Uterus (tissue), 2 donors: ENCODE measurements around the gene SASH1.

Experiments used
- POLR2A ChIP-seq, 2 donors: fragments of 450-650 bp; IDR thresholded peaks; one replicate each; pipeline ENCODE4 v1.6.1; 2016; ENCODE audit warnings: antibody characterized with exemption in 2 of 2, mild to moderate bottlenecking in 1 of 2, moderate library complexity in 1 of 2
- TF ChIP-seq, protein P1 (sequence below), 4 experiments: fragments of 200-600 bp in 2 of 4; fragments of 450-650 bp in 2 of 4; sonication (generic) in 2 of 4; IDR thresholded peaks; one replicate each; pipeline ENCODE4 v1.5.1; 2016 to 2019; ENCODE audit warnings: antibody characterized with exemption in 4 of 4, mild to moderate bottlenecking in 2 of 4, moderate library complexity in 1 of 4

DNA sequence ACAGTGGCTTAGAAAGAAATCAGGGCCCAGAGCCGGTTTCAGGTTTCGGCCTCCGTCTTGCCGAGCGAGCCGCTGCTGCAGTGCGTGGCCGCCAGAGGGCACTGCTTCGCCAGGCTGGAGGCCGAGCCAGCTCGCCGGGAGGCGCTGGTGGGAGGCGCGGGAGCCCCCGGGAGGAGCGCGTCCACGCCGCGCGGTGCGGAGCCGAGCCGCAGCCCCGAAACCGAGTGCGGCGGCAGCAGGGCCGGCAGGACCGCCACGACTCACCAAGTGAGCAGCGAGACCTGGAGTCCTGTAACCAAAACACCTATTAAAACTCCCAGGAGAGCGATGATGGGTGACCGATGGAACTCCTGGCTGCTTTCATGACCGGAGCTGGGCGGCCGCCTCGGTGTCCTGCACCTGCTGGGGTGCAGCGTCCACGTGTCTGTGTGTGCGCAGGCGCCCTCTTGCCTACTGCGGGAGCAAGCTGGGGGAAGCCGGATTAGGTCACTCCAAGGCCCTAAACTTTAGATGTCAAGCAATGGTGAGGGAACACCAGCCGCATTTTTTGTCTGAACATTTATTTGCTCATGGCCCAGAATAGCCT lies 217.3 kb downstream of the SASH1 start:
- peak in 1 of 2 donors; percentile 15 for TF ChIP-seq POLR2A (IDR thresholded peaks at IDR 0.05)
- TF ChIP-seq, protein P1, sequence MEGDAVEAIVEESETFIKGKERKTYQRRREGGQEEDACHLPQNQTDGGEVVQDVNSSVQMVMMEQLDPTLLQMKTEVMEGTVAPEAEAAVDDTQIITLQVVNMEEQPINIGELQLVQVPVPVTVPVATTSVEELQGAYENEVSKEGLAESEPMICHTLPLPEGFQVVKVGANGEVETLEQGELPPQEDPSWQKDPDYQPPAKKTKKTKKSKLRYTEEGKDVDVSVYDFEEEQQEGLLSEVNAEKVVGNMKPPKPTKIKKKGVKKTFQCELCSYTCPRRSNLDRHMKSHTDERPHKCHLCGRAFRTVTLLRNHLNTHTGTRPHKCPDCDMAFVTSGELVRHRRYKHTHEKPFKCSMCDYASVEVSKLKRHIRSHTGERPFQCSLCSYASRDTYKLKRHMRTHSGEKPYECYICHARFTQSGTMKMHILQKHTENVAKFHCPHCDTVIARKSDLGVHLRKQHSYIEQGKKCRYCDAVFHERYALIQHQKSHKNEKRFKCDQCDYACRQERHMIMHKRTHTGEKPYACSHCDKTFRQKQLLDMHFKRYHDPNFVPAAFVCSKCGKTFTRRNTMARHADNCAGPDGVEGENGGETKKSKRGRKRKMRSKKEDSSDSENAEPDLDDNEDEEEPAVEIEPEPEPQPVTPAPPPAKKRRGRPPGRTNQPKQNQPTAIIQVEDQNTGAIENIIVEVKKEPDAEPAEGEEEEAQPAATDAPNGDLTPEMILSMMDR (IDR thresholded peaks at IDR 0.05): peak; percentile 89 to 99 (median 93)
